ENCODE measurements around the gene SHB. TPM values are rescaled to one million over a fixed set of nuclear protein-coding genes. Genes with fewer than 3 reads are reported as not detected.

Gene SHB
- total RNA-seq, 2 experiments from 2014 or later, result 1.2 TPM

GRCh38 chr9:38066914-38067858 is 1.8 kb downstream of the SHB start:
- DNase-seq, result peak; percentile 57
- peaks cover 19% of the 10 kb centered on the region for H3K4me1 Mint-ChIP-seq (ENCODE audit: low read depth)
- CTCF ChIA-PET, result interaction anchor here (0.6 kb wide), 1 partner anchor 153 kb away, joined by 3 read pairs; no protein-coding TSS in a partner anchor
- intact Hi-C loops (cut with micrococcal nuclease), result loop anchor here (2.0 to 5.0 kb wide), 6 partner anchors 112 to 645 kb away; partner anchors contain the start of genes ANKRD18A, GRHPR and TOMM5
- H3K4me3 Mint-ChIP-seq, result peak overlapping the region; percentile 79
- H3K9me3 Mint-ChIP-seq, result no peaks in the 10 kb centered on the region
- peaks cover 8% of the 10 kb centered on the region for H3K27me3 Mint-ChIP-seq (ENCODE audit: low read depth)
- no peaks in the 10 kb centered on the region for H3K36me3 Mint-ChIP-seq (ENCODE audit: low read depth)
- H3K27ac Mint-ChIP-seq, result no peak overlapping the region

- no peak for DNase-seq
- intact Hi-C loops (cut with micrococcal nuclease), result loop anchor here (2.0 to 5.0 kb wide), 6 partner anchors 112 to 644 kb away; partner anchors contain the start of genes ANKRD18A, GRHPR and TOMM5
- H3K9me3 Mint-ChIP-seq, result no peaks in the 10 kb centered on the region
- H3K27ac Mint-ChIP-seq, result no peak overlapping the region
- peaks cover 19% of the 10 kb centered on the region for H3K4me1 Mint-ChIP-seq (ENCODE audit: low read depth)
- no peaks in the 10 kb centered on the region for H3K36me3 Mint-ChIP-seq (ENCODE audit: low read depth)
- CTCF ChIA-PET, result interaction anchor here (0.6 kb wide), 1 partner anchor 153 kb away, joined by 3 read pairs; no protein-coding TSS in a partner anchor
- peak overlapping the region; percentile 79 for H3K4me3 Mint-ChIP-seq
- peaks cover 8% of the 10 kb centered on the region for H3K27me3 Mint-ChIP-seq (ENCODE audit: low read depth)
These were observed 2.7 kb downstream of the SHB start for GRCh38 chr9:38066197-38066913.

- Mint-ChIP-seq H3K9me3 (no peaks in the 10 kb centered on the region), H3K4me1 (ENCODE audit: low read depth) (peaks cover 16% of the 10 kb centered on the region), H3K36me3 (ENCODE audit: low read depth) (no peaks in the 10 kb centered on the region), H3K27me3 (ENCODE audit: low read depth) (peaks cover 8% of the 10 kb centered on the region), H3K27ac (no peak overlapping the region), H3K4me3 (no peak overlapping the region)
- CTCF ChIA-PET, result no interaction called here
- DNase-seq, result no peak
- intact Hi-C loops (cut with micrococcal nuclease), result loop anchor here (2.0 to 5.0 kb wide), 6 partner anchors 111 to 643 kb away; partner anchors contain the start of genes ANKRD18A, GRHPR and TOMM5
These were observed 3.5 kb downstream of the SHB start for GRCh38 chr9:38065369-38066075.

GRCh38 chr9:38064842-38065368 is 4.1 kb downstream of the SHB start:
- CTCF ChIA-PET, result no interaction called here
- H3K9me3 Mint-ChIP-seq, result no peaks in the 10 kb centered on the region
- intact Hi-C loops (cut with micrococcal nuclease), result loop anchor here (5.0 kb wide), 5 partner anchors 318 to 643 kb away; partner anchors contain the start of genes ANKRD18A, GRHPR and TOMM5
- H3K36me3 Mint-ChIP-seq (ENCODE audit: low read depth), result no peaks in the 10 kb centered on the region
- DNase-seq, result no peak
- no peak overlapping the region for H3K4me3 Mint-ChIP-seq
- H3K27me3 Mint-ChIP-seq (ENCODE audit: low read depth), result peaks cover 8% of the 10 kb centered on the region
- H3K27ac Mint-ChIP-seq, result no peak overlapping the region
- H3K4me1 Mint-ChIP-seq (ENCODE audit: low read depth), result peaks cover 14% of the 10 kb centered on the region

- no peaks in the 10 kb centered on the region for H3K36me3 Mint-ChIP-seq (ENCODE audit: low read depth)
- CTCF ChIA-PET, result interaction anchor here (0.6 to 0.7 kb wide), 2 partner anchors 65 to 150 kb away, joined by 3 read pairs; no protein-coding TSS in a partner anchor
- no peaks in the 10 kb centered on the region for H3K9me3 Mint-ChIP-seq
- peaks cover 8% of the 10 kb centered on the region for H3K27me3 Mint-ChIP-seq (ENCODE audit: low read depth)
- intact Hi-C loops (cut with micrococcal nuclease), result no loop called here
- no peak for DNase-seq
- H3K4me3 Mint-ChIP-seq, result no peak overlapping the region
- peaks cover 11% of the 10 kb centered on the region for H3K4me1 Mint-ChIP-seq (ENCODE audit: low read depth)
- no peak overlapping the region for H3K27ac Mint-ChIP-seq
These were observed 5.7 kb downstream of the SHB start for GRCh38 chr9:38063363-38063707.

- Mint-ChIP-seq H3K27me3 (ENCODE audit: low read depth) (peaks cover 8% of the 10 kb centered on the region), H3K4me3 (no peak overlapping the region), H3K9me3 (no peaks in the 10 kb centered on the region), H3K4me1 (ENCODE audit: low read depth) (peaks cover 11% of the 10 kb centered on the region), H3K36me3 (ENCODE audit: low read depth) (no peaks in the 10 kb centered on the region), H3K27ac (no peak overlapping the region)
- DNase-seq, result no peak
- intact Hi-C loops (cut with micrococcal nuclease), result no loop called here
- CTCF ChIA-PET, result interaction anchor here (0.7 kb wide), 1 partner anchor 149 kb away, joined by 3 read pairs; no protein-coding TSS in a partner anchor
These were observed 6.3 kb downstream of the SHB start for GRCh38 chr9:38062498-38063362.

- H3K36me3 Mint-ChIP-seq (ENCODE audit: low read depth), result no peaks in the 10 kb centered on the region
- no peak for DNase-seq
- intact Hi-C loops (cut with micrococcal nuclease), result no loop called here
- no peaks in the 10 kb centered on the region for H3K9me3 Mint-ChIP-seq
- peaks cover 5% of the 10 kb centered on the region for H3K4me1 Mint-ChIP-seq (ENCODE audit: low read depth)
- peaks cover 5% of the 10 kb centered on the region for H3K27me3 Mint-ChIP-seq (ENCODE audit: low read depth)
- H3K4me3 Mint-ChIP-seq, result no peak overlapping the region
- H3K27ac Mint-ChIP-seq, result no peak overlapping the region
- CTCF ChIA-PET, result no interaction called here
These were observed 6.9 kb downstream of the SHB start for GRCh38 chr9:38062106-38062497.

GRCh38 chr9:38061326-38061977 is 7.6 kb downstream of the SHB start:
- Mint-ChIP-seq H3K27me3 (ENCODE audit: low read depth) (no peaks in the 10 kb centered on the region), H3K4me1 (ENCODE audit: low read depth) (no peaks in the 10 kb centered on the region), H3K9me3 (no peaks in the 10 kb centered on the region), H3K27ac (no peak overlapping the region), H3K4me3 (no peak overlapping the region), H3K36me3 (ENCODE audit: low read depth) (no peaks in the 10 kb centered on the region)
- intact Hi-C loops (cut with micrococcal nuclease), result no loop called here
- no peak for DNase-seq
- CTCF ChIA-PET, result interaction anchor here (1.1 to 1.6 kb wide), 2 partner anchors 7 to 18 kb away, joined by 3 to 5 read pairs; partner anchors contain the start of gene SHB

GRCh38 chr9:38060681-38061080 is 8.3 kb downstream of the SHB start:
- no peak for DNase-seq
- CTCF ChIA-PET, result interaction anchor here (1.1 to 1.6 kb wide), 3 partner anchors 8 to 313 kb away, joined by 3 to 5 read pairs (median 3); partner anchors contain the start of gene SHB
- no peak overlapping the region for H3K4me3 Mint-ChIP-seq
- H3K9me3 Mint-ChIP-seq, result no peaks in the 10 kb centered on the region
- intact Hi-C loops (cut with micrococcal nuclease), result no loop called here
- no peaks in the 10 kb centered on the region for H3K36me3 Mint-ChIP-seq (ENCODE audit: low read depth)
- H3K27ac Mint-ChIP-seq, result no peak overlapping the region
- H3K27me3 Mint-ChIP-seq (ENCODE audit: low read depth), result no peaks in the 10 kb centered on the region
- no peaks in the 10 kb centered on the region for H3K4me1 Mint-ChIP-seq (ENCODE audit: low read depth)

- Mint-ChIP-seq H3K4me1 (ENCODE audit: low read depth) (no peaks in the 10 kb centered on the region), H3K27me3 (ENCODE audit: low read depth) (no peaks in the 10 kb centered on the region), H3K36me3 (ENCODE audit: low read depth) (no peaks in the 10 kb centered on the region), H3K4me3 (no peak overlapping the region), H3K27ac (no peak overlapping the region), H3K9me3 (no peaks in the 10 kb centered on the region)
- DNase-seq, result no peak
- CTCF ChIA-PET, result interaction anchor here (0.6 to 1.6 kb wide), 2 partner anchors 9 to 25 kb away, joined by 5 to 6 read pairs; partner anchors contain the start of gene SHB
- intact Hi-C loops (cut with micrococcal nuclease), result no loop called here
These were observed 9.6 kb downstream of the SHB start for GRCh38 chr9:38059233-38059936.
